NOMO-1 treated with DMSO at 0.1 percent for 48 hours (cell line): ENCODE data around the gene KAZN.

Experiments
- DNase-seq: peaks from one replicate; lab custom pipeline; 2025; ENCODE audit not compliant: unreplicated experiment; lab: John Stamatoyannopoulos, UW

The KAZN gene

DNA sequence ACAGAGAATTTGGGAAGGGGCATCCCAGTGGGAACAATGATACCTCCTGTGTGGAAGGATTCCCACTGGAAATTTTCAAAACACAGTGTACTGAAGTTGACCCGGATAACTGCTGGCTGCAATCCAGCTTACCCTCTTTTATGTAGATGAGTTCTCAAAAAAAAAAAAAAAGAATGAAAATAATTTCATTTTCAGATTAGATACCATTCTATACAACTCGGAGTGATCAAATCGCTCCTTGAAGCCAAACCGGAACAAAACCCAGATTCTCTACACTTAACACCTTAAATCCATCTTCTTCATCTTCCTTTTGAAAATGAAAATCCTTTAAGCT is 69.1 kb downstream of the KAZN start:
- no peak for DNase-seq

- DNase-seq, result no peak
These were observed 70.1 kb downstream of the KAZN start for GRCh38 chr1:14668538-14668937.

- DNase-seq, result no peak
These were observed 73.5 kb downstream of the KAZN start for GRCh38 chr1:14672005-14672404.

- DNase-seq, result no peak
These were observed 75.5 kb downstream of the KAZN start for GRCh38 chr1:14674030-14674429.

- DNase-seq, result no peak
These were observed 77.9 kb downstream of the KAZN start for GRCh38 chr1:14676400-14676799.

- no peak for DNase-seq
These were observed 78.9 kb downstream of the KAZN start for GRCh38 chr1:14677292-14677971.

GRCh38 chr1:14678011-14678638 is 79.6 kb downstream of the KAZN start:
- DNase-seq, result no peak

GRCh38 chr1:14679027-14679688 is 80.7 kb downstream of the KAZN start:
- no peak for DNase-seq

GRCh38 chr1:14681182-14681581 is 82.7 kb downstream of the KAZN start:
- no peak for DNase-seq

DNA sequence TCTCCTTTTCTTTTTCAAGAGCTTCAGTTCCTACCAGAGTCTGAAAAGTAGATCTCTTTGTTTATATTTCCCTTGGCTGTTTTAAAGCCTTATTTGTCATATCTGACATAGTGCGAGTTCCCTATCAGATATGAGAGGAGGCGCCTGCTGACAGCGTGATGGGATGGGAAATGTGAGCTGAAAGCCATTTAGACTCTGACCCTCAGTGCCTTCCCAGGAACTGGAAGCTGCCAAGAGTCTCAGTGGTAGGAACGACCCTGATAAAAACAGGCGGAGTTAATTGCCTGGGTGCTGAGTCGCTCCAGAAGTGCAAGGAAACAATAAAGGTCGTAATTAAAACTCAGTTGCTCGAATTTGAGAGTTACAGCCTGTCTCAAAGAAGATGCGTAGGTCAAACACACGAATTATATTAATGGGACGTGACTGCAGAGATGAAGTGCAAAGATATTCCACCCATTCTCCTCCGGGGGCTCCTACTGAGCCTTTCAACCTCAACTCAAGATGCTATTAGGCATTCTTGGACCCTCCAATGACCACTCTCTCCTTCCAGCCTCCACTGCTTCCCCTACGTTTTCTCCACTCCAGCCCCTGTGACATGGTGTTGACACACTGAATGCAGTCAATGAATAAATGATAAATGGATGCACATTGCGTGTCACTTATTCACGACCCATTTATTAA is 84.6 kb downstream of the KAZN start:
- DNase-seq, result no peak

DNA sequence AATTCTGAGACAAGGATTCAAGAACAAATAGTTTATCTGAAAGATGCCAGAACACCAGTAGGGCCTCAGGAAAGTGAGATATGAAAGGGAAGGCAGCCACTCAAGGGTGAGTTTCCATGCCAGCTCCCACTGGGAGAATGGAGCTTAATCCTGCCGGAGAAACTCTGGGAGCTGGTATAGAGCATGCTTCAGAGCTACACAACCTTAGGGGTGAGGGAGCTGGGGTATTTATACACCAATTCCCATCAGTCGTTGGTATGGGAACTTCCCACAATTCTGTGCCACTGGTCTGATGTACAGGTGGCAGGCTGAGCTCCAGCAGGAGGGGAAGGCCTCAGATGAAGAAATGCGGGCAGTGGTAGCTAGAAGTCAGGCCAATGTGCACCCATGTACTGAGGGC is 86.6 kb downstream of the KAZN start:
- no peak for DNase-seq

- no peak for DNase-seq
These were observed 88.2 kb downstream of the KAZN start for GRCh38 chr1:14686701-14687100.

DNA sequence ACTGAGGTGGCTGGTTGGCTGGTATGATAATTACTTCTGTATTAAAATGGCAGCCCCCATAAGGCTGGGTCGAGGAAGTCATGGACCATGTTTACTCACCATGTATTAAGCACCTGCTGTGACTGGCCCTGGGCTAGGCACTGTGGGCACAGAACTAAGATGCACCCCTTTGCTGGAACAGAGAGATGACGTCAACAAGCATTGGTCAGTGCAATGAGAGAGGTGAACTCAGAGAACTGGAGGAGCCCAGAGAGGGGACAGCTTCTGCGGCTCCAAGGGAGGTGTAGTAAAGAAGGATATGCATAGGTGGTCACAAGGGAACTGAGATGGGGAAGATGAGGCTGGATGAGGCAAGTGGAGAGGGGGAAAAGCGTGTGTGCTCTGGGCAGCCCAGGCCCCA is 88.7 kb downstream of the KAZN start:
- no peak for DNase-seq

- no peak for DNase-seq
These were observed 91.6 kb downstream of the KAZN start for GRCh38 chr1:14689996-14690615.

DNA sequence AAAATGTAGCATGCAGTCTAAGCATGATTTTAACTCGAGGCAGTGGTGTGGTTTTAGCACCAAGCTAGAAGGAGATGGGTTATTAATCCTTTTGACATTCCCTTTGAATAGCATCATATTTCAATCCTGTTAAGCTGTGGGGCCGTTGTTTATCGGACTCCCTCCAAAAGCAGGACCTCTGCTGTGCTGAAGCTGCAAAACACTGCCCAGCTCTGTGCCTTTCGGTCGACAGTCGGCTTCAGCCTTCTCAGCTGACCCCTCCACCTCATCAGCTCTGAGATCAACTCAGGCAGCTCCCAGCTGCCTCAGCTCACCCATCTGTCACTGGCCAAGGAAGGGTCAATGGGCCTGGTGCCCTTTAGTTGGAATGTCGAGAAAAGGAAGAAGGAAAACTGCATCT is 95.5 kb downstream of the KAZN start:
- DNase-seq, result no peak

DNA sequence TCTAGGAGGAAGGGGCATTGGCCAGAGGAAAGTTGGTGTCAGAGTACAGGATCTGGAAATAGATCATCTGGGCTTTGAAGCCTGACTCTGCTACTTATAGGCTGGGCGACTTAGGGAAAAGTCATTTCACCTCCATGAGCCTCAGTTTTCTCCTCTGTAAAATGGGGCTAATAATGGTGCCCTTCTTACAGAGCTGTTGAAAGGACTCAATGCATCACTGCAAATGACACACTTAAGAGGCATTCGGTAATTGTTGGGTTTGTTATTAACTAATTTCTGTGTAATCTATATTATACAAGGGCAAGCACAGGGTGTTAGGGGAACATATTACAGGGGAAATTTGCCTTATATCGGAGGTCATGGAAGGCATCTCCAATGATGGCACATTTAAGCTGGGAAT is 96.1 kb downstream of the KAZN start:
- no peak for DNase-seq

GRCh38 chr1:14696761-14697160 is 98.3 kb downstream of the KAZN start:
- DNase-seq, result no peak

GRCh38 chr1:14697353-14697752 is 98.9 kb downstream of the KAZN start:
- DNase-seq, result no peak

GRCh38 chr1:14698314-14698713 is 99.8 kb downstream of the KAZN start:
- no peak for DNase-seq

DNA sequence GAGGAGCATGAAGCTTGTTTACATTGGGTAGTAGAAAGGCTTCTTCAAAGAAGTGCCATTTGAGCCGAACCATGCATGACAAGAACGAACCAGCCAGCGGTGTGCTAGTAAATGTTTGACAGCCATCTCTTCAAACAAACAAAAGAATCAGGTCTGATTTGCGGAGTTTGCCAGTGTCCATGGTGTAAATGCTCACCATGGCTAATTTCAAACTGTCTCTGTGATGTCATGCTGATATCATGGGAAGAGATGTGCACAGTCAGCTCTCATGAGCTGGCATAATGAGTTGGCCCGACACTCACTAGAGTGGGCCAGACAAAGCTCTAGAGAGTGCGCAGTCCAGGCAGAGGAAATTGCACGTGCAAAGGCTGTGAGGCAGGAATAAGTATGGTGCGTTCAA is 101.1 kb downstream of the KAZN start:
- no peak for DNase-seq

GRCh38 chr1:14704846-14705245 is 106.4 kb downstream of the KAZN start:
- DNase-seq, result no peak

DNA sequence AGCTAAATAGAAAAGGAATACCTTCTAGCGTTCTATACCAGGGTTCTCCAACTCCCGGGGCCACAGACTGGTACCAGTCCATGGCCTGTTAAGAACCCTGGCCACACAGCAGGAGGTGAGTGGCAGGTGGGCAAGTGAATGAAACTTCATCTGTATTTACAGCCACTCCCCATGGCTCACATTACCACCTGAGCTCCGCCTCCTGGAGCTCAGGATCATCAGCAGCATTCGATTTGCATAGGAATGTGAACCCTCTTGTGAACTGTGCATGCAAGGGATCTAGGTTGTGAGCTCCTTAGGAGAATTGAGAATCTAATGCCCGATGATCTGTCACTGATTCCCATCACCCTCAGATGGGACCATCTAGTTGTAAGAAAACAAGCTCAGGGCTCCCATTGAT is 107.3 kb downstream of the KAZN start:
- DNase-seq, result no peak
